Keratinocyte (primary cell): ENCODE data around the gene SLC39A8. TPM values are rescaled to one million over a fixed set of nuclear protein-coding genes. Genes with fewer than 3 reads are reported as not detected.
"Not testable (repeated sequence)": the region's sequence is repeated elsewhere in the genome, so short reads cannot be mapped to it uniquely, and the experiment has no call there.

Source experiments
- DNase-seq: peaks from one replicate; pipeline ENCODE4 v3.0.0-alpha.2; 2011; ENCODE audit warnings: low read depth, missing footprints, low spot score
- FAIRE-seq: peaks from 2 replicates; lab custom pipeline; 2011; peaks lifted over from hg19 to GRCh38; lab: Jason Lieb, UNC
- H2AFZ ChIP-seq: 2 replicates; pipeline ENCODE4 v1.6.0; 2012; ENCODE audit warnings: low read length, control low read depth, inconsistent platforms; ENCODE audit not compliant: control insufficient read depth
- H3K27ac ChIP-seq: 2 replicates; pipeline ENCODE4 v1.5.1; 2011; ENCODE audit warnings: low read length; ENCODE audit not compliant: control insufficient read depth, insufficient read depth
- H3K27me3 ChIP-seq: 3 replicates; pipeline ENCODE4 v1.6.0; 2011; ENCODE audit warnings: low read length; ENCODE audit not compliant: control insufficient read depth, insufficient read depth; ENCODE audit errors: extremely low read depth
- H3K36me3 ChIP-seq, 2 experiments: 2 replicates in 1 of 2; 3 replicates in 1 of 2; pipeline ENCODE4 v1.5.1; 2011; ENCODE audit warnings: low read length in 2 of 2, mild to moderate bottlenecking in 1 of 2; ENCODE audit not compliant: control insufficient read depth in 2 of 2, insufficient read depth in 2 of 2; ENCODE audit errors: extremely low read depth in 1 of 2
- H3K4me1 ChIP-seq: 3 replicates; pipeline ENCODE4 v1.5.1; 2011; ENCODE audit warnings: low read length; ENCODE audit not compliant: control insufficient read depth, insufficient read depth; ENCODE audit errors: extremely low read depth
- H3K4me2 ChIP-seq: 3 replicates; pipeline ENCODE4 v1.6.0; 2011; ENCODE audit warnings: low read depth, low read length; ENCODE audit not compliant: control insufficient read depth, insufficient read depth; ENCODE audit errors: extremely low read depth
- H3K4me3 ChIP-seq, 3 experiments: fragments of 200-600 bp in 1 of 3; sonication (generic) in 1 of 3; 2 replicates in 2 of 3; 3 replicates in 1 of 3; pipeline ENCODE4 v1.5.1; 2011 to 2016; ENCODE audit warnings: low read length in 3 of 3, mild to moderate bottlenecking in 3 of 3, control low read depth in 2 of 3, inconsistent platforms in 1 of 3, low read depth in 1 of 3, mixed read lengths in 1 of 3, mixed run types in 1 of 3, moderate library complexity in 1 of 3; ENCODE audit not compliant: control insufficient read depth in 2 of 3, insufficient read depth in 2 of 3; ENCODE audit errors: extremely low read depth in 1 of 3
- H3K79me2 ChIP-seq: 2 replicates; pipeline ENCODE4 v1.6.0; 2012; ENCODE audit warnings: low read length; ENCODE audit not compliant: control insufficient read depth, insufficient read depth
- H3K9ac ChIP-seq: 3 replicates; pipeline ENCODE4 v1.6.0; 2011; ENCODE audit warnings: low read length; ENCODE audit not compliant: control insufficient read depth, insufficient read depth; ENCODE audit errors: extremely low read depth
- H3K9me1 ChIP-seq: 3 replicates; pipeline ENCODE4 v1.6.0; 2011; ENCODE audit warnings: low read length; ENCODE audit not compliant: control insufficient read depth, insufficient read depth; ENCODE audit errors: extremely low read depth
- H3K9me3 ChIP-seq: 2 replicates; pipeline ENCODE4 v1.5.1; 2012; ENCODE audit warnings: low read depth, low read length; ENCODE audit not compliant: control insufficient read depth
- H4K20me1 ChIP-seq: 3 replicates; pipeline ENCODE4 v1.6.0; 2011; ENCODE audit warnings: low read length; ENCODE audit not compliant: control insufficient read depth, insufficient read depth; ENCODE audit errors: extremely low read depth
- EZH2 ChIP-seq: IDR thresholded peaks from one replicate; pipeline ENCODE4 v1.6.1; 2012; ENCODE audit warnings: inconsistent platforms, mild to moderate bottlenecking, low read length, moderate library complexity
- dilution Hi-C: fragments of 300-500 bp; cut with MboI; formaldehyde crosslinking; loops from one replicate; pipeline ENCODE4 v1.7.0; 2020; ENCODE audit warnings: low sequenced_read_pairs; ENCODE audit not compliant: extremely low pct_ligation_motif_present
- polyA plus RNA-seq, 5 experiments: library from polyadenylated mRNA; depleted of rRNA in 3 of 5; stranded (reverse) in 3 of 5; stranded (forward) in 1 of 5; unstranded in 1 of 5; fragments of >200 nt; gene quantifications; 1 replicate in 1 of 5; 2 replicates in 3 of 5; 3 replicates in 1 of 5; pipeline versions ENCODE4 v1.2.1 to v1.2.3, GENCODE V29; 2011 to 2012; ENCODE audit warnings: missing spikeins in 2 of 5, low read depth in 1 of 5, low replicate concordance in 1 of 5
- TF ChIP-seq, protein P1 (sequence below), 3 experiments: IDR thresholded peaks in 1 of 3; conservative IDR thresholded peaks in 1 of 3; optimal IDR thresholded peaks in 1 of 3; 2 replicates in 2 of 3; 3 replicates in 1 of 3; pipeline versions ENCODE3 to v1.5.1; 2011; ENCODE audit warnings: low read length in 3 of 3, mild to moderate bottlenecking in 3 of 3, moderate library complexity in 2 of 3, control low read depth in 1 of 3, inconsistent platforms in 1 of 3; ENCODE audit not compliant: insufficient read depth in 2 of 3; ENCODE audit errors: extremely low read depth in 1 of 3

Gene SLC39A8
- polyA plus RNA-seq, 1 donor (not counting 4 experiments of a cell fraction or from before 2014, with no cell fraction given), result 7.5 TPM

DNA sequence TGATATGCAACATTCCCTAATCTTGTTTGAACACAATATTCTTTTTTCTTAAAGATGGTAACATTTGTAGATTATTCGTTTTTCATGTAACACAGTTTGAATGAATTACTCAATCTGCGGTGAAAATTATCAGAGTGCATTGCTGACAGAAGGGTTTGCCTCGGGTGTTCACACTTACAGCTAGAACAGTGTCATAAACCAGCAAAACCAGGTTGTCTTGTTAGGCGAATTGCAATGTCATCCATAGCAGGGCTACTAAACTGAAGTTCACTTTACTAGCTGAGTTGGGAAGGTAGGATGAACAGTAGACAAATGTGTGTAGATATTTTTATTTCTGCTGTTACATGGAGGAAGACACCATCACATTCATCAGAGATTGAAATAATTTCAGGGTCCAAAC is 98.9 kb downstream of the SLC39A8 start:
- Histone ChIP-seq H3K4me1 (no peaks in the 10 kb centered on the region), H3K9me1 (no peaks in the 10 kb centered on the region), H3K9me3 (no peaks in the 10 kb centered on the region), H3K9ac (no peak overlapping the region), H3K79me2 (no peaks in the 10 kb centered on the region), H3K4me2 (no peak overlapping the region), H4K20me1 (no peaks in the 10 kb centered on the region), H3K36me3 (no peaks in the 10 kb centered on the region), H3K27me3 (no peaks in the 10 kb centered on the region), H3K27ac (no peak overlapping the region), H3K4me3 (no peak overlapping the region), H2AFZ (no peak overlapping the region)
- no peak for DNase-seq
- no peak for TF ChIP-seq EZH2
- TF ChIP-seq, protein P1, sequence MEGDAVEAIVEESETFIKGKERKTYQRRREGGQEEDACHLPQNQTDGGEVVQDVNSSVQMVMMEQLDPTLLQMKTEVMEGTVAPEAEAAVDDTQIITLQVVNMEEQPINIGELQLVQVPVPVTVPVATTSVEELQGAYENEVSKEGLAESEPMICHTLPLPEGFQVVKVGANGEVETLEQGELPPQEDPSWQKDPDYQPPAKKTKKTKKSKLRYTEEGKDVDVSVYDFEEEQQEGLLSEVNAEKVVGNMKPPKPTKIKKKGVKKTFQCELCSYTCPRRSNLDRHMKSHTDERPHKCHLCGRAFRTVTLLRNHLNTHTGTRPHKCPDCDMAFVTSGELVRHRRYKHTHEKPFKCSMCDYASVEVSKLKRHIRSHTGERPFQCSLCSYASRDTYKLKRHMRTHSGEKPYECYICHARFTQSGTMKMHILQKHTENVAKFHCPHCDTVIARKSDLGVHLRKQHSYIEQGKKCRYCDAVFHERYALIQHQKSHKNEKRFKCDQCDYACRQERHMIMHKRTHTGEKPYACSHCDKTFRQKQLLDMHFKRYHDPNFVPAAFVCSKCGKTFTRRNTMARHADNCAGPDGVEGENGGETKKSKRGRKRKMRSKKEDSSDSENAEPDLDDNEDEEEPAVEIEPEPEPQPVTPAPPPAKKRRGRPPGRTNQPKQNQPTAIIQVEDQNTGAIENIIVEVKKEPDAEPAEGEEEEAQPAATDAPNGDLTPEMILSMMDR (optimal IDR thresholded peaks at IDR 0.05 in 1 of 3, IDR thresholded peaks at IDR 0.05 in 1 of 3, conservative IDR thresholded peaks at IDR 0.05 in 1 of 3; ENCODE audit: extremely low read depth in 1 of 3, insufficient read depth in 2 of 3, low read length in 3 of 3), result no peak
- no peak for FAIRE-seq
- dilution Hi-C loops, result no loop called here

DNA sequence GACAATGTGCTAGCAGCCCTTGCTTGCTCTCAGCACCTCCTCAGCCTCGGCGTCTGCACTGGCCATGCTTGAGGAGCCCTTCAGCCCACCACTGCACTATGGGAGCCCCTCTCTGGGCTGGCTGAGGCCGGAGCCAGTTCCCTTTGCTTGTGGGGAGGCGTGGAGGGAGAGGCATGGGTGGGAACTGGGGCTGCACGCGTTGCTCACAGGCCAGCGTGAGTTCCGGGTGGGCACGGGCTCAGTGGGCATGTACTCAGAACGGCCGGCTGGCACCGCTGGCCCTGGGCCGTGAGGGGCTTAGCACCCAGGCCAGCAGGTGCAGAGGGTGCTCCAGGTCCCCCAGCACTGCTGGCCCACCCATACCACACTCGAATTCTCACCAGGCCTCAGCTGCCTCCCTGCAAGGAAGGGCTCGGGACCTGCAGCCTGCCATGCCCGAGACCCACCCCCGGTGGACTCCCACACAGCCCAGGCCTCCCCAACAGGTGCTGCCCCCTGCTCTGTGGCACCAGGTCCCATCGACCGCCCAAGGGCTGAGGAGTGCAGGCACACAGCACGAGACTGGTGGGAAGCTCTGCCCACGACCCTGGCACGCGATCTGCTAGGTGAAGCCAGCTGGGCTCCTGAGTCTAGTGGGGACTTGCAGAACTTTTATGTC is 100.3 kb downstream of the SLC39A8 start:
- Histone ChIP-seq H3K4me1 (no peaks in the 10 kb centered on the region), H3K27ac (no peak overlapping the region), H3K27me3 (no peaks in the 10 kb centered on the region), H3K4me2 (no peak overlapping the region), H3K9me3 (no peaks in the 10 kb centered on the region), H3K9ac (no peak overlapping the region), H2AFZ (no peak overlapping the region), H4K20me1 (no peaks in the 10 kb centered on the region), H3K79me2 (no peaks in the 10 kb centered on the region), H3K36me3 (no peaks in the 10 kb centered on the region), H3K4me3 (no peak overlapping the region), H3K9me1 (no peaks in the 10 kb centered on the region)
- dilution Hi-C loops, result no loop called here
- FAIRE-seq, result no peak
- no peak for DNase-seq
- TF ChIP-seq, protein P1 (optimal IDR thresholded peaks at IDR 0.05 in 1 of 3, IDR thresholded peaks at IDR 0.05 in 1 of 3, conservative IDR thresholded peaks at IDR 0.05 in 1 of 3; ENCODE audit: extremely low read depth in 1 of 3, insufficient read depth in 2 of 3, low read length in 3 of 3), result no peak
- TF ChIP-seq EZH2, result no peak

DNA sequence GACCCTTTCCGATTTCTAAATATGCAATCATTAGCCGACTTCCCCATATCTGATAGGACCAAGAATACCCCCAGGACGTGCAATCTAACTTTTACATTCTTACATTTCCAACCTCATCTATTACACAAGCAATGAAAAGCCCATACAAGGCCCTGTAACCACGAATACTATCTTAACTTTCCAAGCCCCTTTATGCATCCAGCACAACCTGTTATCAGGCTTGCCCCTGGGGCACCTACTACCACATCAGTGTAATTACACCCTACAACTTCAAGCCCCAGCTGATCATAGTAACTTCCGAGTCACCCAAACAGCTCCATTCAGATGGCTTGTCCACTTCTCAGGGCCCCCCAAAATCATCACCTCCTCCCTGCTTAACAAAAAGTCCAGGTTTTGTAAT is 102.0 kb downstream of the SLC39A8 start:
- H3K36me3 ChIP-seq, H3K9ac ChIP-seq, H3K79me2 ChIP-seq, H2AFZ ChIP-seq, H3K4me2 ChIP-seq, H3K9me1 ChIP-seq, H4K20me1 ChIP-seq, dilution Hi-C loops, H3K27ac ChIP-seq, FAIRE-seq, H3K4me3 ChIP-seq, H3K4me1 ChIP-seq, H3K9me3 ChIP-seq, DNase-seq, H3K27me3 ChIP-seq: not testable (repeated sequence)
